HCT116 (cell line): ENCODE data around the gene CHRNA5. TPM values are rescaled to one million over a fixed set of nuclear protein-coding genes. Genes with fewer than 3 reads are reported as not detected.

Experiments
- ATAC-seq: fragments of 200-7000 bp; cut with Tn5 transposase; 2 replicates; pipeline ENCODE4 v1.9.1; 2020; ENCODE audit warnings: mild to moderate bottlenecking, moderate library complexity
- BruUV-seq: library from RNA; stranded (reverse); fragments of 400-500 nt; replicated peaks from 2 replicates; lab custom pipeline; 2021; lab: Mats Ljungman, UMichigan
- CTCF ChIA-PET: fragments of 300-600 bp; sonication (Branson Sonifier 250); formaldehyde crosslinking; loops from one replicate; lab custom pipeline; 2021; ENCODE audit warnings: antibody characterized with exemption; lab: Charles Lee
- POLR2A ChIA-PET: fragments of 300-600, 350-600 bp; sonication (Branson Sonifier 250); formaldehyde crosslinking; loops from one replicate; lab custom pipeline; 2021; ENCODE audit warnings: antibody characterized with exemption; lab: Charles Lee
- RAD21 ChIA-PET, 2 experiments: fragments of 300-600 bp; sonication (Branson Sonifier 250); formaldehyde crosslinking; loops; one replicate each; lab custom pipeline; 2023; ENCODE audit warnings: low total read pairs in 2 of 2; ENCODE audit not compliant: uncharacterized antibody in 2 of 2, unreplicated experiment in 2 of 2, low non-redundant PET in 1 of 2; lab: Charles Lee
- DNase-seq: peaks from one replicate; pipeline ENCODE4 v3.0.0-alpha.2; 2010; ENCODE audit warnings: low read depth, low spot score
- H2AFZ ChIP-seq: fragments of 200-600 bp; shearing (Covaris generic), sonication (generic); 2 replicates; pipeline ENCODE4 v1.6.1; 2017; ENCODE audit warnings: low read depth, mixed run types, mixed read lengths, antibody characterized with exemption, low read length; ENCODE audit not compliant: poor library complexity, severe bottlenecking
- H3K27ac ChIP-seq: 2 replicates; pipeline ENCODE4 v1.5.1; 2012; ENCODE audit warnings: low read depth, low read length
- H3K27me3 ChIP-seq: fragments of 200-600 bp; sonication (generic); 2 replicates; pipeline ENCODE4 v1.6.1; 2016; ENCODE audit warnings: mixed run types, low read length, mixed read lengths; ENCODE audit not compliant: insufficient read depth
- H3K36me3 ChIP-seq, 2 experiments: fragments of 200-500 bp in 1 of 2; fragments of 200-600 bp in 1 of 2; sonication (Bioruptor generic) in 1 of 2; sonication (generic) in 1 of 2; 2 replicates each; pipeline versions ENCODE4 v1.5.1 to v1.6.1; 2014 to 2016; ENCODE audit warnings: low read length in 2 of 2, inconsistent platforms in 1 of 2, mixed read lengths in 1 of 2, mixed run types in 1 of 2; ENCODE audit not compliant: insufficient read depth in 2 of 2, control insufficient read depth in 1 of 2
- H3K4me1 ChIP-seq, 2 experiments: fragments of 200-600 bp in 1 of 2; sonication (generic) in 1 of 2; 2 replicates each; pipeline versions ENCODE4 v1.5.1 to v1.6.1; 2012 to 2017; ENCODE audit warnings: low read length in 2 of 2, inconsistent platforms in 1 of 2, mild to moderate bottlenecking in 1 of 2, mixed read lengths in 1 of 2, mixed run types in 1 of 2, moderate library complexity in 1 of 2; ENCODE audit not compliant: insufficient read depth in 2 of 2, control insufficient read depth in 1 of 2
- H3K4me2 ChIP-seq: fragments of 200-600 bp; sonication (generic); 2 replicates; pipeline ENCODE4 v1.6.1; 2017; ENCODE audit warnings: mixed run types, low read length, mixed read lengths
- H3K4me3 ChIP-seq, 2 experiments: fragments of 200-600 bp in 1 of 2; sonication (generic) in 1 of 2; replicated peaks in 1 of 2; 2 replicates each; pipeline ENCODE4 v1.5.1; 2011 to 2016; ENCODE audit warnings: low read length in 2 of 2, control low read depth in 1 of 2, low read depth in 1 of 2, mild to moderate bottlenecking in 1 of 2, mixed read lengths in 1 of 2, mixed run types in 1 of 2
- H3K79me2 ChIP-seq: fragments of 200-600 bp; sonication (generic); 2 replicates; pipeline ENCODE4 v1.6.1; 2017; ENCODE audit warnings: mild to moderate bottlenecking, mixed run types, low read length, moderate library complexity, mixed read lengths; ENCODE audit not compliant: insufficient read depth
- H3K9ac ChIP-seq: fragments of 200-600 bp; sonication (generic); 2 replicates; pipeline ENCODE4 v1.6.1; 2016; ENCODE audit warnings: low read length, mixed read lengths
- H3K9me2 ChIP-seq: fragments of 200-600 bp; sonication (generic), shearing (Covaris generic); 2 replicates; pipeline ENCODE4 v1.6.1; 2017; ENCODE audit warnings: mixed run types, mild to moderate bottlenecking, moderate library complexity; ENCODE audit not compliant: insufficient read depth
- H3K9me3 ChIP-seq, 2 experiments: fragments of 200-500 bp in 1 of 2; fragments of 200-600 bp in 1 of 2; sonication (Bioruptor generic) in 1 of 2; sonication (generic) in 1 of 2; 2 replicates each; pipeline ENCODE4 v1.6.1; 2014 to 2017; ENCODE audit warnings: low read length in 2 of 2, mixed read lengths in 2 of 2, inconsistent platforms in 1 of 2, low read depth in 1 of 2, mild to moderate bottlenecking in 1 of 2, mixed run types in 1 of 2, moderate library complexity in 1 of 2; ENCODE audit not compliant: control insufficient read depth in 1 of 2, insufficient read depth in 1 of 2
- H4K20me1 ChIP-seq: fragments of 200-600 bp; sonication (generic), shearing (Covaris generic); 2 replicates; pipeline ENCODE4 v1.6.1; 2017; ENCODE audit warnings: mixed run types, mild to moderate bottlenecking, moderate library complexity; ENCODE audit not compliant: insufficient read depth
- CEBPB ChIP-seq: IDR thresholded peaks from 2 replicates; pipeline ENCODE4 v1.6.1; 2012; ENCODE audit warnings: low read depth
- EZH2 ChIP-seq: fragments of 200-600 bp; sonication (generic); IDR thresholded peaks from 2 replicates; pipeline ENCODE4 v1.6.1; 2017; ENCODE audit warnings: antibody characterized with exemption, mixed run types
- EZH2phosphoT487 ChIP-seq: fragments of 200-600 bp; IDR thresholded peaks from 2 replicates; pipeline ENCODE4 v1.6.1; 2018; ENCODE audit warnings: antibody characterized with exemption, borderline replicate concordance
- POLR2A ChIP-seq: IDR thresholded peaks from 2 replicates; pipeline ENCODE4 v1.7.0; 2011; ENCODE audit warnings: borderline replicate concordance; ENCODE audit not compliant: insufficient read depth, insufficient read length; ENCODE audit errors: extremely low read depth
- POLR2AphosphoS5 ChIP-seq: IDR thresholded peaks from 2 replicates; pipeline ENCODE4 v1.6.1; 2011; ENCODE audit warnings: mild to moderate bottlenecking, low read depth, low read length, moderate library complexity
- SIN3A ChIP-seq: IDR thresholded peaks from 2 replicates; pipeline ENCODE4 v1.6.1; 2012; ENCODE audit warnings: low read depth
- SP1 ChIP-seq: IDR thresholded peaks from 2 replicates; pipeline ENCODE4 v1.6.1; 2012; ENCODE audit warnings: low read depth
- SRF ChIP-seq: IDR thresholded peaks from 2 replicates; pipeline ENCODE4 v1.6.1; 2012; ENCODE audit warnings: low read depth
- YY1 ChIP-seq: IDR thresholded peaks from 2 replicates; pipeline ENCODE4 v1.6.1; 2011; ENCODE audit warnings: low read length, low read depth, moderate library complexity, mild to moderate bottlenecking; ENCODE audit not compliant: insufficient replicate concordance; ENCODE audit errors: extremely low read depth
- ZBTB33 ChIP-seq: IDR thresholded peaks from 2 replicates; pipeline ENCODE4 v1.6.1; 2011; ENCODE audit warnings: mild to moderate bottlenecking, low read length, moderate library complexity; ENCODE audit not compliant: insufficient replicate concordance; ENCODE audit errors: extremely low read depth
- ZFX ChIP-seq: fragments of 450-650 bp; IDR thresholded peaks from 2 replicates; pipeline ENCODE4 v1.6.1; 2017
- ZNF274 ChIP-seq: fragments of 200-500 bp; sonication (Bioruptor generic); IDR thresholded peaks from 2 replicates; pipeline ENCODE4 v1.6.1; 2014; ENCODE audit warnings: mild to moderate bottlenecking, low read depth, low read length, inconsistent platforms
- intact Hi-C: fragments of 100-400 bp; cut with micrococcal nuclease; formaldehyde crosslinking; loops from 2 replicates; pipeline ENCODE4 v1.10.0; 2022
- total RNA-seq: library from RNA; stranded (reverse); gene quantifications from one replicate; pipeline ENCODE4 v1.2.1, GENCODE V29; 2021; ENCODE audit not compliant: unreplicated experiment
- TF ChIP-seq, protein P1 (sequence below): IDR thresholded peaks from 2 replicates; pipeline ENCODE4 v1.6.1; 2012; ENCODE audit warnings: low read depth

CHRNA5 gene
- total RNA-seq, 1 experiment from 2014 or later, result 25.2 TPM

DNA sequence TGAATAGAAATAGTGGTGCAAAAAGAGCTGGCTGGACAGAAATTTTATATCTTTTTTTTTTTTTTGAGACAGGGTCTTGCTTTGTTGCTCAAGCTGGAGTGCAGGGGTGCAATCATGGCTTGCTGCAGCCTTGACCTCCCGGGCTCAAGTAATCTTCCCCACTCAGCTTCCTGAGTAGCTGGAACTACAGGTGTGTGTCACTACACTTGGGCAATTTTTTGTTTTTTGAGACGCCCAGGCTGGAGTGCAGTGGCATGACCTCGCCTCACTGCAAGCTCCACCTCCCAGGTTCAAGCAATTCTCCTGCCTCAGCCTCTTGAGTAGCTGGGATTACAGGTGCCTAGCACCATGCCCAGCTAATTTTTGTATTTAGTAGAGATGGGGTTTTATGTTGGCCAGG, 33.0 kb downstream of the CHRNA5 start:
- ChIA-PET POLR2A (no interaction called here), CTCF (no interaction called here)
- BruUV-seq, result no TSS peak

DNA sequence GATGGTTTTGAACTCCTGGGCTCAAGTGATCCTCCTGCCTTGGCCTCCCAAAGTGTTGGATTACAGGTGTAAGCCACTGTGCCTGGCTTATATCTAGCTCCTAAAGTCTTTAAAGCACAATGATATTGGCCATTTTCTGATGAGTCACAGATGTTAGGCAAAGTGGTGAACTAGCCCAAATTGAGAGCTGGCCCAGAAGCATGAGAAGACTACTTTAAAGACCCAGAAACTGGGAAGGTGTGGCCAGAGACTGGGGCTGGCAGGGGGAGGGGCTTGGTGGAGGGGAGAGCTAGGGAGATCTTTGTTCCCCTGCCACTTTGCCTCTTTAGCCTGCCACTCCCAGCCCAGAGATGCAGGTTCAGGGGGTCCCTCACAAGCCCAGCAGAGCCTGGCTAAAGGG, 33.9 kb downstream of the CHRNA5 start:
- Histone ChIP-seq H2AFZ (no peak overlapping the region), H3K27me3 (no peaks in the 10 kb centered on the region), H3K9ac (no peak overlapping the region), H3K9me3 (no peaks in the 10 kb centered on the region), H3K36me3 (no peaks in the 10 kb centered on the region; a peak in 1 of 4 replicates), H3K27ac (no peak overlapping the region), H3K79me2 (no peaks in the 10 kb centered on the region), H4K20me1 (no peaks in the 10 kb centered on the region)
- ChIA-PET CTCF (no interaction called here), POLR2A (no interaction called here), RAD21 (no interaction called here)
- DNase-seq, result no peak
- intact Hi-C loops, result no loop called here
- ATAC-seq, result no peak
- BruUV-seq, result no TSS peak
- TF ChIP-seq SRF (no peak), ZBTB33 (no peak), YY1 (no peak), CEBPB (no peak), SIN3A (no peak), EZH2phosphoT487 (no peak), EZH2 (no peak), POLR2A (no peak)
- TF ChIP-seq, protein P1, sequence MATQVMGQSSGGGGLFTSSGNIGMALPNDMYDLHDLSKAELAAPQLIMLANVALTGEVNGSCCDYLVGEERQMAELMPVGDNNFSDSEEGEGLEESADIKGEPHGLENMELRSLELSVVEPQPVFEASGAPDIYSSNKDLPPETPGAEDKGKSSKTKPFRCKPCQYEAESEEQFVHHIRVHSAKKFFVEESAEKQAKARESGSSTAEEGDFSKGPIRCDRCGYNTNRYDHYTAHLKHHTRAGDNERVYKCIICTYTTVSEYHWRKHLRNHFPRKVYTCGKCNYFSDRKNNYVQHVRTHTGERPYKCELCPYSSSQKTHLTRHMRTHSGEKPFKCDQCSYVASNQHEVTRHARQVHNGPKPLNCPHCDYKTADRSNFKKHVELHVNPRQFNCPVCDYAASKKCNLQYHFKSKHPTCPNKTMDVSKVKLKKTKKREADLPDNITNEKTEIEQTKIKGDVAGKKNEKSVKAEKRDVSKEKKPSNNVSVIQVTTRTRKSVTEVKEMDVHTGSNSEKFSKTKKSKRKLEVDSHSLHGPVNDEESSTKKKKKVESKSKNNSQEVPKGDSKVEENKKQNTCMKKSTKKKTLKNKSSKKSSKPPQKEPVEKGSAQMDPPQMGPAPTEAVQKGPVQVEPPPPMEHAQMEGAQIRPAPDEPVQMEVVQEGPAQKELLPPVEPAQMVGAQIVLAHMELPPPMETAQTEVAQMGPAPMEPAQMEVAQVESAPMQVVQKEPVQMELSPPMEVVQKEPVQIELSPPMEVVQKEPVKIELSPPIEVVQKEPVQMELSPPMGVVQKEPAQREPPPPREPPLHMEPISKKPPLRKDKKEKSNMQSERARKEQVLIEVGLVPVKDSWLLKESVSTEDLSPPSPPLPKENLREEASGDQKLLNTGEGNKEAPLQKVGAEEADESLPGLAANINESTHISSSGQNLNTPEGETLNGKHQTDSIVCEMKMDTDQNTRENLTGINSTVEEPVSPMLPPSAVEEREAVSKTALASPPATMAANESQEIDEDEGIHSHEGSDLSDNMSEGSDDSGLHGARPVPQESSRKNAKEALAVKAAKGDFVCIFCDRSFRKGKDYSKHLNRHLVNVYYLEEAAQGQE, result no peak
- TF ChIP-seq, all 23 proteins: peak for 0
- Histone ChIP-seq H3K4me2 (no peak overlapping the region), H3K4me3 (no peak overlapping the region), H3K4me1 (no peaks in the 10 kb centered on the region), H3K9me2 (no peaks in the 10 kb centered on the region)

More for the DNA sequence above, 33.0 kb downstream of the CHRNA5 start:
- H3K4me2 ChIP-seq, result no peak overlapping the region
- H3K27ac ChIP-seq, result no peak overlapping the region
- no peaks in the 10 kb centered on the region for H3K9me3 ChIP-seq
- DNase-seq (no peak), ATAC-seq (no peak)
- H2AFZ ChIP-seq, result no peak overlapping the region
- H3K4me1 ChIP-seq, result no peaks in the 10 kb centered on the region
- TF ChIP-seq SP1 (no peak), POLR2AphosphoS5 (no peak), SRF (no peak), YY1 (no peak), ZNF274 (no peak), ZFX (no peak)
- no peaks in the 10 kb centered on the region; a peak in 1 of 4 replicates for H3K36me3 ChIP-seq
- no peak overlapping the region for H3K4me3 ChIP-seq
- no peaks in the 10 kb centered on the region for H3K9me2 ChIP-seq
- no peaks in the 10 kb centered on the region for H3K79me2 ChIP-seq
- no peak overlapping the region for H3K9ac ChIP-seq
- intact Hi-C loops, result no loop called here
- H4K20me1 ChIP-seq, result no peaks in the 10 kb centered on the region
- H3K27me3 ChIP-seq, result no peaks in the 10 kb centered on the region
- RAD21 ChIA-PET, result no interaction called here
